HepG2 (cell line): ENCODE results near the gene YPEL4. TPM values are rescaled to one million over a fixed set of nuclear protein-coding genes. Genes with fewer than 3 reads are reported as not detected.

Source experiments
- ATAC-seq: fragments of 200-7000 bp; cut with Tn5 transposase; 3 replicates; pipeline ENCODE4 v1.9.1; 2020; ENCODE audit warnings: mild to moderate bottlenecking, moderate library complexity
- BruUV-seq: library from RNA; stranded (reverse); fragments of 400-500 nt; replicated peaks from 2 replicates; lab custom pipeline; 2021; lab: Mats Ljungman, UMichigan
- CTCF ChIA-PET: fragments of 300-600 bp; formaldehyde crosslinking; extraction: SDS; loops from one replicate; lab custom pipeline; 2021; ENCODE audit warnings: low total read pairs, inconsistent platforms, low intra/inter-chr PET ratio; lab: Yijun Ruan, JAX
- POLR2A ChIA-PET: fragments of 350-600 bp; sonication (Branson Sonifier 250); formaldehyde crosslinking; loops from one replicate; lab custom pipeline; 2020; ENCODE audit warnings: antibody characterized with exemption, inconsistent platforms; lab: Yijun Ruan, JAX
- DNase-seq: peaks from one replicate; pipeline ENCODE4 v3.0.0-alpha.2; 2015; ENCODE audit warnings: low spot score
- FAIRE-seq: peaks from 3 replicates; lab custom pipeline; 2011; peaks lifted over from hg19 to GRCh38; lab: Jason Lieb, UNC
- H2AFZ ChIP-seq: one replicate; pipeline ENCODE4 v1.6.1; 2011; ENCODE audit warnings: low read length, inconsistent platforms
- H3K27ac ChIP-seq: fragments of 300-600 bp; 3 replicates; pipeline ENCODE4 v1.8.0; 2011; ENCODE audit warnings: mixed run types, mild to moderate bottlenecking, mixed read lengths, low read length, inconsistent platforms; ENCODE audit not compliant: insufficient read depth; ENCODE audit errors: extremely low read length
- H3K27me3 ChIP-seq, 2 experiments: fragments of 200-600 bp in 1 of 2; 2 replicates in 1 of 2; 3 replicates in 1 of 2; pipeline versions ENCODE4 v1.6.0 to v1.8.0; 2011; ENCODE audit warnings: low read length in 2 of 2, mild to moderate bottlenecking in 2 of 2, moderate library complexity in 2 of 2, inconsistent platforms in 1 of 2; ENCODE audit not compliant: insufficient read depth in 2 of 2, control insufficient read depth in 1 of 2
- H3K36me3 ChIP-seq, 2 experiments: fragments of 200-600 bp in 1 of 2; replicated peaks in 1 of 2; 2 replicates in 1 of 2; 3 replicates in 1 of 2; pipeline versions ENCODE4 v1.5.1 to v1.8.0; 2011; ENCODE audit warnings: low read length in 2 of 2, inconsistent platforms in 1 of 2; ENCODE audit not compliant: insufficient read depth in 2 of 2, control insufficient read depth in 1 of 2
- H3K4me1 ChIP-seq: 2 replicates; pipeline ENCODE4 v1.5.1; 2012; ENCODE audit warnings: low read length, inconsistent platforms; ENCODE audit not compliant: insufficient read depth
- H3K4me2 ChIP-seq: 2 replicates; pipeline ENCODE4 v1.6.0; 2011; ENCODE audit warnings: low read depth, low read length, inconsistent platforms
- H3K4me3 ChIP-seq, 3 experiments: fragments of 200-600 bp in 1 of 3; sonication (generic), shearing (Covaris generic) in 1 of 3; replicated peaks in 1 of 3; 2 replicates each; pipeline ENCODE4 v1.5.1; 2011 to 2016; ENCODE audit warnings: low read length in 3 of 3, inconsistent platforms in 2 of 3, low read depth in 2 of 3, mild to moderate bottlenecking in 2 of 3, control low read depth in 1 of 3, mixed read lengths in 1 of 3; ENCODE audit not compliant: insufficient read depth in 1 of 3
- H3K79me2 ChIP-seq: one replicate; pipeline ENCODE4 v1.6.1; 2011; ENCODE audit warnings: low read length, inconsistent platforms; ENCODE audit not compliant: insufficient read depth
- H3K9ac ChIP-seq: 2 replicates; pipeline ENCODE4 v1.6.0; 2011; ENCODE audit warnings: mild to moderate bottlenecking, low read depth, low read length, inconsistent platforms; ENCODE audit not compliant: insufficient read depth
- H3K9me3 ChIP-seq: 2 replicates; pipeline ENCODE4 v1.5.1; 2012; ENCODE audit warnings: mild to moderate bottlenecking, low read length
- H4K20me1 ChIP-seq: 2 replicates; pipeline ENCODE4 v1.6.0; 2011; ENCODE audit warnings: inconsistent platforms, mild to moderate bottlenecking, low read length, moderate library complexity; ENCODE audit not compliant: insufficient read depth
- ASH2L ChIP-seq: fragments of 300-600, 200-600 bp; sonication (generic); IDR thresholded peaks from 2 replicates; pipeline ENCODE4 v1.7.0; 2017; ENCODE audit warnings: low read depth, mild to moderate bottlenecking, moderate library complexity, mixed read lengths, low read length; ENCODE audit not compliant: insufficient read length
- BCLAF1 ChIP-seq: fragments of 450-650 bp; IDR thresholded peaks from 2 replicates; pipeline ENCODE4 v1.6.1; 2017; ENCODE audit warnings: mild to moderate bottlenecking
- EEA1 ChIP-seq: sonication (generic); formaldehyde crosslinking; IDR thresholded peaks from 2 replicates; pipeline ENCODE4 v1.5.1; 2020; ENCODE audit warnings: mild to moderate bottlenecking, missing genetic modification reagents, borderline replicate concordance
- FOXK2 ChIP-seq: fragments of 450-650 bp; IDR thresholded peaks from 2 replicates; pipeline ENCODE4 v1.6.1; 2016
- HOXA9 ChIP-seq: sonication (generic); formaldehyde crosslinking; IDR thresholded peaks from 2 replicates; pipeline ENCODE4 v1.8.1; 2022; ENCODE audit warnings: missing genetic modification reagents, mild to moderate bottlenecking, moderate library complexity, borderline replicate concordance
- KMT2A ChIP-seq: sonication (generic); formaldehyde crosslinking; IDR thresholded peaks from 2 replicates; pipeline ENCODE4 v1.4.0; 2020; ENCODE audit warnings: missing genetic modification reagents
- LCORL ChIP-seq, 2 experiments: fragments of 450-650 bp in 1 of 2; sonication (generic) in 1 of 2; formaldehyde crosslinking in 1 of 2; IDR thresholded peaks; 2 replicates each; pipeline versions ENCODE4 v1.5.0 to v1.6.1; 2017 to 2020; ENCODE audit warnings: antibody characterized with exemption in 1 of 2, missing genetic modification reagents in 1 of 2
- MXI1 ChIP-seq: IDR thresholded peaks from 3 replicates; pipeline ENCODE4 v1.6.1; 2012; ENCODE audit warnings: low read depth, low read length, inconsistent platforms, borderline replicate concordance
- NFYB ChIP-seq: sonication (generic); formaldehyde crosslinking; IDR thresholded peaks from 2 replicates; pipeline ENCODE4 v1.4.0; 2020; ENCODE audit warnings: missing genetic modification reagents
- NR3C1 ChIP-seq: sonication (generic); formaldehyde crosslinking; IDR thresholded peaks from 2 replicates; pipeline ENCODE4 v1.4.0; 2020; ENCODE audit warnings: missing genetic modification reagents
- SCMH1 ChIP-seq: sonication (generic); formaldehyde crosslinking; IDR thresholded peaks from 2 replicates; pipeline ENCODE4 v1.9.0; 2021; ENCODE audit warnings: missing genetic modification reagents, mild to moderate bottlenecking, borderline replicate concordance
- SMARCC2 ChIP-seq: fragments of 450-650 bp; IDR thresholded peaks from 2 replicates; pipeline ENCODE4 v1.6.1; 2017; ENCODE audit warnings: antibody characterized with exemption, mild to moderate bottlenecking
- ZBTB38 ChIP-seq: sonication (generic); formaldehyde crosslinking; IDR thresholded peaks from 2 replicates; pipeline ENCODE4 v1.5.1; 2020; ENCODE audit warnings: mild to moderate bottlenecking, missing genetic modification reagents
- ZNF18 ChIP-seq: sonication (generic); formaldehyde crosslinking; IDR thresholded peaks from 2 replicates; pipeline ENCODE4 v1.8.0; 2022; ENCODE audit warnings: mild to moderate bottlenecking, missing genetic modification reagents; ENCODE audit not compliant: insufficient replicate concordance
- ZNF282 ChIP-seq: fragments of 450-650 bp; IDR thresholded peaks from 2 replicates; pipeline ENCODE4 v1.6.1; 2018; ENCODE audit not compliant: partially characterized antibody
- ZNF607 ChIP-seq: sonication (generic); formaldehyde crosslinking; IDR thresholded peaks from 2 replicates; pipeline ENCODE4 v1.5.1; 2020; ENCODE audit warnings: missing genetic modification reagents, mild to moderate bottlenecking, borderline replicate concordance
- ZNF772 ChIP-seq: sonication (generic); formaldehyde crosslinking; IDR thresholded peaks from 2 replicates; pipeline ENCODE4 v1.5.0; 2020; ENCODE audit warnings: mild to moderate bottlenecking, missing genetic modification reagents
- ZNF777 ChIP-seq: sonication (generic); formaldehyde crosslinking; IDR thresholded peaks from 2 replicates; pipeline ENCODE4 v1.4.0; 2020; ENCODE audit warnings: missing genetic modification reagents
- WGBS: methylation state at CpG from one replicate; pipeline ENCODE4 v1.1.6; 2017; ENCODE audit warnings: low lambda C conversion rate; 5-methylcytosine and 5-hydroxymethylcytosine counted together
- in situ Hi-C: cut with HindIII; loops from 2 replicates; pipeline ENCODE4 v1.10.0; 2017; ENCODE audit warnings: low pct_unique_long_range_greater_than_20kb; ENCODE audit not compliant: extremely low pct_ligation_motif_present
- intact Hi-C: fragments of 100-400 bp; cut with micrococcal nuclease; formaldehyde crosslinking; loops from one replicate; pipeline ENCODE4 v1.10.0; 2022; ENCODE audit not compliant: unreplicated experiment
- polyA plus RNA-seq, 8 experiments: library from polyadenylated mRNA; depleted of rRNA in 3 of 8; stranded (reverse) in 7 of 8; unstranded in 1 of 8; fragments of >200 nt; fragmentation: Illumina TruSeq in 4 of 8; extraction: Trizol in 4 of 8; gene quantifications; 2 replicates each; pipeline versions ENCODE4 v1.2.1 to v1.2.3, GENCODE V29; 2011 to 2016; ENCODE audit warnings: low read depth in 4 of 8, missing spikeins in 1 of 8, mixed read lengths in 1 of 8; ENCODE audit not compliant: insufficient read depth in 1 of 8
- total RNA-seq, 5 experiments: library from RNA; depleted of rRNA; stranded (reverse); fragments of >200 nt; fragmentation: Illumina TruSeq; extraction: Trizol; gene quantifications; 2 replicates each; pipeline ENCODE4 v1.2.3, GENCODE V29; 2016; ENCODE audit warnings: low read depth in 1 of 5
- TF ChIP-seq, protein P1 (sequence below): sonication (generic); formaldehyde crosslinking; IDR thresholded peaks from 2 replicates; pipeline ENCODE4 v1.8.0; 2022; ENCODE audit warnings: missing genetic modification reagents, mild to moderate bottlenecking, borderline replicate concordance

The YPEL4 gene
- total and polyA plus RNA-seq, 2 of the 13 experiments (the other 11 are each of a cell fraction or from before 2014, with no cell fraction given) = 0.04 TPM; not detected in 1

DNA sequence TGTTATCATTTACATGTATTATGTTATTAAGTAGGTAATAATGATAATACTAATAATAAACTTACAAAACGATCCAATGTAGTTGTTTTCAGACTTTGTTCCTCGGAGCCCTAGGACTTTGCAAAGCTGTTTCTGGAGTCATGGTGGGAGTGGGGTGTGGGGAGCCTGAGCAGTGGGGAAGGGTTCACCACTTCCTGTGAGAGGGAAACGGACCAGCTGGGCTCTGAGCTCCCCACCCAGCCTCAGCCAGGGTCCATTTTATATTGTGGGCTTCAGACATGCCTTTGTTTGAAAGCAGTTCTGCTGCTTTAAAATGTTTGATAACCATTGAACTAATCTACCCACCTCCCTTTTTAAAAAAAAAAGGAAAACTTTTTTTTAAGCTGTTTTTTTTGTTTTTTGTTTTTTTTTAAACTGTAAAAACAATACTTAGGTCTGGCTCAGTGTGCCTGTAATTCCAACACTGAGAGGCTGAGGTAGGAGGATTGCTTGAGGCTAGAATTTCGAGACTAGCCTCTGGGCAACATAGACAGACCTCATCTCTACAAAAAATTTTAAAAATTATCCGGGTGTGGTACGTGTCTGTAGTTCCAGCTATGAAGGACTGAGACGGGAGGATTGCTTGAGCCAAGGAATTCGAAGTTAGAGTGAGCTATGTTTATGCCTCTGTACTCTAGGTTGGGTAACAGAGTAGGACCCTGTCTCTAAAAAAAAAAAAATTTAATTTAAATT, 45.2 kb downstream of the YPEL4 start (continued):
- TF ChIP-seq BCLAF1 = no peak
- no peak for TF ChIP-seq HOXA9 (CRISPR knock-in tag)
- no peak for TF ChIP-seq ZNF282
- no peak for TF ChIP-seq EEA1 (CRISPR knock-in tag)
- TF ChIP-seq FOXK2 = no peak
- TF ChIP-seq SMARCC2 = no peak
- TF ChIP-seq, all 625 proteins: peak for 0

- CTCF ChIA-PET = no interaction called here
- Histone ChIP-seq H3K4me3 (no peak overlapping the region), H3K9me3 (no peaks in the 10 kb centered on the region), H3K4me1 (peaks cover 27% of the 10 kb centered on the region), H3K27me3 (peaks cover 0 to 4% of the 10 kb centered on the region in 2 experiments; a peak in 1 of 5 replicates), H3K27ac (no peak overlapping the region), H4K20me1 (no peaks in the 10 kb centered on the region), H3K79me2 (no peaks in the 10 kb centered on the region), H2AFZ (no peak overlapping the region), H3K4me2 (no peak overlapping the region), H3K36me3 (no peaks in the 10 kb centered on the region), H3K9ac (no peak overlapping the region)
- POLR2A ChIA-PET = no interaction called here
- ATAC-seq (no peak), FAIRE-seq (no peak), DNase-seq (no peak)
- intact Hi-C loops (no loop called here), in situ Hi-C loops (no loop called here)
- 76% methylated on average over 3 of the region's 3 CpGs for WGBS
- no TSS peak for BruUV-seq
- no peak for TF ChIP-seq ASH2L
- TF ChIP-seq ZNF607 = no peak
- no peak for TF ChIP-seq NR3C1 (CRISPR knock-in tag)
- no peak for TF ChIP-seq MXI1
- TF ChIP-seq NFYB = no peak
- TF ChIP-seq ZNF772 (CRISPR knock-in tag) = no peak
- TF ChIP-seq LCORL (IDR thresholded peaks at IDR 0.05) = no peak
- no peak for TF ChIP-seq LCORL (CRISPR knock-in tag; IDR thresholded peaks at IDR 0.05)
- no peak for TF ChIP-seq SCMH1 (CRISPR knock-in tag)
- TF ChIP-seq KMT2A (CRISPR knock-in tag) = no peak
- TF ChIP-seq, protein P1, sequence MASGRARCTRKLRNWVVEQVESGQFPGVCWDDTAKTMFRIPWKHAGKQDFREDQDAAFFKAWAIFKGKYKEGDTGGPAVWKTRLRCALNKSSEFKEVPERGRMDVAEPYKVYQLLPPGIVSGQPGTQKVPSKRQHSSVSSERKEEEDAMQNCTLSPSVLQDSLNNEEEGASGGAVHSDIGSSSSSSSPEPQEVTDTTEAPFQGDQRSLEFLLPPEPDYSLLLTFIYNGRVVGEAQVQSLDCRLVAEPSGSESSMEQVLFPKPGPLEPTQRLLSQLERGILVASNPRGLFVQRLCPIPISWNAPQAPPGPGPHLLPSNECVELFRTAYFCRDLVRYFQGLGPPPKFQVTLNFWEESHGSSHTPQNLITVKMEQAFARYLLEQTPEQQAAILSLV (CRISPR knock-in tag) = no peak
- no peak for TF ChIP-seq ZBTB38
- no peak for TF ChIP-seq ZNF777 (CRISPR knock-in tag)
- TF ChIP-seq ZNF18 (CRISPR knock-in tag) = no peak
Measured at GRCh38 chr11:57601297-57601696, 48.4 kb downstream of the YPEL4 start.
